GM18868 (cell line): Measurements from ENCODE around the gene PLCXD3.
"Not testable (repeated sequence)": the region's sequence is repeated elsewhere in the genome, so short reads cannot be mapped to it uniquely, and the experiment has no call there.

Source experiments
- ATAC-seq: cut with Tn5 transposase; IDR thresholded peaks from one replicate; pipeline ENCODE4 v1.9.1; 2021; ENCODE audit warnings: mild to moderate bottlenecking, moderate library complexity; ENCODE audit not compliant: unreplicated experiment

Gene PLCXD3

DNA sequence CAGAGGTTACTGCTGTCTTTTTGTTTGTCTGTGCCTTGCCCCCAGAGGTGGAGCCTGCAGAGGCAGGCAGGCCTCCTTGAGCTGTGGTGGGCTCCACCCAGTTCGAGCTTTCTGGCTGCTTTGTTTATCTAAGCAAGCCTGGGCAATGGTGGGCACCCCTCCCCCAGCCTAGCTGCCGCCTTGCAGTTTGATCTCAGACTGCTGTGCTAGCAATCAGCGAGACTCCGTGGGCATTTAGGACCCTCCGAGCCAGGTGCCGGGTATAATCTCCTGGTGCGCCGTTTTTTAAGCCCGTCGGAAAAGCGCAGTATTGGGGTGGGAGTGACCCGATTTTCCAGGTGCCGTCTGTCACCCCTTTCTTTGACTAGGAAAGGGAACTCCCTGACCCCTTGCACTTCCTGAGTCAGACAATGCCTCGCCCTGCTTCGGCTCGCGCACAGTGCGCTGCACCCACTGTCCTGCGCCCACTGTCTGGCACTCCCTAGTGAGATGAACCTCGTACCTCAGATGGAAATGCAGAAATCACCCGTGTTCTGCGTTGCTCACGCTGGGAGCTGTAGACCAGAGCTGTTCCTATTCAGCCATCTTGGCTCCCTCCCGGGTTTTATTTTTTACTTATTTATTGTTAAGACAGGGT lies 16.8 kb downstream of the PLCXD3 start:
- not testable (repeated sequence) for ATAC-seq

DNA sequence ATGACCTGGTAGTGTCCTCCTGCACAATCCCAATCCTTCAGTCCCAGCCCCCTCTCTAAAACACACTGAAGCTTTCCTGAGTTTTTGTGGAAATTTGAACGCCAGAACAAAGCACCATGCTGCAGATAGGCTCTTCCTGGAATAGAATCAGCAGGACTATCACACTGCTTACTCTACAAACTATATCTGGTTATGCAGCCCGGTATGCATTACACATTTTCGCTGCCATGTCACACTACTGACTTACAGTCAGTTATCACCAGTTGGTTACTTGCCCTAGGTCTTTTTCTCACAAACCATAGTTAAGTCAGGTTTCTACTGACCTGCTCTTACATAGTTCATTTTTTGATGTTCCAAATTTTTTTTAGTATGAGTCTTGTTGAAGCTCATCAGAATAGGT lies 24.9 kb downstream of the PLCXD3 start:
- no peak for ATAC-seq

DNA sequence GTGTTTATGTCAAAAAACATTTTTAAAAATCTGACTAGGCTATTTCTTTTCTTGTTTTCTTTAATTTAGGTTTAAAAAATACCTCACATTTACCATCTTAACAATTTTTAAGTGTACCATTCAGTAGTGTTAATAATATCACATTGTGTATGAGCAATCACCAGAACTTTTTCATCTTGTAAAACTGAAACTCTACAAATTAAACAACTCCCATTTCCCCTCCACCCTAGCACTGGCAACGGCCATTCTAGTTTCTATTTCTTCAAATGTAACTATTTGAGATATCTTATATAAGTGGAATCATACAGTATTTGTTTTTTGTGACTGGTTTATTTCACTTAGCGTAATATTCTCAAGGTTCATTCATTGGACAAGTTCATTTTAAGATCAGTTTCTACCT lies 27.7 kb downstream of the PLCXD3 start:
- ATAC-seq = peak; percentile 67

DNA sequence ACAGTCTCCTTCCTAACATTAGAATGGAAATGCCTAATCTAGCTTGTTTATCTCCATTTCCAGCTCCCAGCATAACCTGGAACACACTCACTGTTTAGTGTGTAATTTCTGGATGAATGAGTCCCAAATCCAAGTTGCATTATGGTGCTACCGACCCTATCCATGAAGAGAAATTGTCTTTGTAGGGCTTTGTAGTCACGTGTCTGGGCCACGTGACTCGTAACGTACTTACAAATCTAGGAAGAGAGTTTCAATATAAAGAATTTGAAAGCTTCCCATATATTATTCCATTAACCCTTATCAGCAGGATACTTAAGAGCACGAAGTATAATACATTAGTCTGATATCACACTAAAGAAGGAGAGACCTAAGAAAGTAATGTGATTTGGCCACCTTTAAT lies 28.2 kb downstream of the PLCXD3 start:
- ATAC-seq = no peak

DNA sequence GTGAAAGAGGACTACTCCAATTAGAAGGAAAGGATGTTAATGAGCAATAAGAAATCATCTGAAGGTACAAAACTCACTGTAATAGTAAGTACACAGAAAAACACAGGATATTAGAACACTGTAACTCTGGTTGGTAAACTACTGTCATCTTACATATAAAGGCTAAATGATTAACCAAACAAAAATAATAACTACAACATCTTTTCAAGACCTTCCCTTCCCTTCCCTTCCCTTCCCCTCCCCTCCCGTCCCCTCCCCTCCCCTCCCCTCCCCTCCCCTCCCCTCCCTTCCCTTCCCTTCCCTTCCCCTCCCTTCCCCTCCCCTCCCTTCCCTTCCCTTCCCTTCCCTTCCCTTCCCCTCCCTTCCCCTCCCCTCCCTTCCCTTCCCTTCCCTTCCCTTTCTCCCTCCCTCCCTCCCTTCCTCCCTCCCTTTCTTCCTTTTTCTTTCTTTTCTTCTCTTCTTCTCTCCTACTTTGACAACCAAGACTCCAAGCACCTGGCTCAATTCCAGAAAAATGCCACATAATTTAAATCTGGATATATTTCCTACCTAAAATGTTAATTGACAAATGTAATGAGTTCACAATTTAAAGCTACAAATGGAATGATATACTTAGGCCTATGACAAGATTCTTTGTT lies 38.7 kb downstream of the PLCXD3 start:
- not testable (repeated sequence) for ATAC-seq

DNA sequence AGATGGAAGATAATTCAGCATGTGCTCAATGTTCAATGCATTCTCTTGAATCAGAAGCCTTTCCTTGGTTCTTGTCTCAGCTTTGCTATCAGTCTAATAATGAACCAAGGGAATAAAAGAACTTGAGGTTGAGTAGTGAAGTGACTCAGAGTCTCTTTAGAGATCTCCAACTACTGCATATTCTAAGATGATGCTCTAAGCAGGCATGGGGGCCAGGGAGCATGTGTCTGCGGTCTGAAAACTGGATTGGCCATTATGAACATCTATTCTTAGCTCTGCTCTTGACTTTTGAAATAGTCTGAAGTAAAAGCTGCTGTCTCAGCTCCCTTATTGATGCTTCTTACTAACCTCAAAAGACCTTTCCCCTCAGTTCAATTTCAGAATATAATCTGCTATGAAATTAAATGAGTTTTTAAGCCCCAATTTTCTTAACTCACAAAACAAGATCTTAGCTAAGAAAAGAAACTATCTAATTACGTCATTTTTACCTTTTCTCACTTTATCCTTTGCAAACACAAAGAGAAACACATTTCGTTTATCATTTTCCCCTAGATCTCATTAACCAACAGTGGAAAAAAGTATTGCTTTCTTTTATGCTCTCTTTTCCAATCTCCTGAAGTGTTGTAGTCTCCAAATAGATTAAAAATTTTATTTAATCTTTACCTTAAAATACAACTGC lies 44.8 kb downstream of the PLCXD3 start:
- no peak for ATAC-seq

DNA sequence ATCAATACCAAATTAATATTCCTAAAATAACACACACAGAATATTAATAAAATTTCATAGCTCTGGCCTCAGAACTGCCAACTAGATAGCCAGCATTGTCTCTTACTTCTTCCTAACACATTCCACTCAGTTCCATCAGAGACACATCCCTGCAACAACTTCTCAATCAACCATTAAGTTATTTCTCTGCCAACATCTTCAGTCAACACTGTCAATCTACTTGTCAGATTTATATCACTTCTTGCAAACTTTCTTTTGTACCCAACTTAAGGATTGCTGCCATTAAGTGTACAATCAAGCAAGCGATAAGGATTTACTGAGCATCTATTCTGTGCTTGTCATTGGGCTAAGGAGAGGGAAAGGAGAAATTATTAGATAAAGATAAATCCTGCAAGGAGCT lies 50.8 kb downstream of the PLCXD3 start:
- ATAC-seq = no peak

DNA sequence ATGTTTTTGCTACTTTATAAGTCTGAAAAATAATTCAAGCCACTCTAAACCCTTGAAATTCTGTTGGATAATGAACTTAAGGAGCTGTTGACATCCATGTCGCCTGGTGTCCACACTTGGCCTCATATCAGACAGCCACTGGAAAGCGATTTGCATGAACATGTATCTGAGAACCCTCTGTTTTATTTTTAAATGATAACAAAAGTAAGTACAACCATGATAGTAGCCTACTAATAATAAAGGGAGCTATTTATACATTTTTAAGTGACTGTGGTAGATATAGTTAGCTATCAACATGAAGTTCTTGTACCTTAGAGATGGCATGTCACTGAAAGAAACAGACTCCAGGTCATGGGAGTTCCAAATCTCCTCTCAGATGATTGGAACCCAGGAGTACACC lies 53.3 kb downstream of the PLCXD3 start:
- no peak for ATAC-seq

DNA sequence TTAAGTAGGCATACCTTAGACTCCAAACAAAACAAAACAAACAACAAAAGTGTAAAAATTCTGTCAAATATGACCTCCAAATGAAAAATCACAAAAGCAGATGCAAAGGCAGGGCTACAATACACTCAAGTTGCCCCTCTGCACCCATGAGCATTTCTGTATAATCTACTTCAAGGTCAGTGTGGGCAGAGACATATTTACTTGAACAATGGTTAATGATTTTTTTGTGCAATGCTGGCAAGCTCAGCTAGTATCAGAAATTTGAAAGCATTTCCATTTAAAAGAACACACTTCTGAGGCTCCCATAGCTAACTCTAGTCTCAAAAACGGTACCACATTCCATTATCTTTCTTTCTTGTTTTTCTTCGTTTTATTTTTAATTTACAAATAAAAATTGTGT lies 57.9 kb downstream of the PLCXD3 start:
- no peak for ATAC-seq

DNA sequence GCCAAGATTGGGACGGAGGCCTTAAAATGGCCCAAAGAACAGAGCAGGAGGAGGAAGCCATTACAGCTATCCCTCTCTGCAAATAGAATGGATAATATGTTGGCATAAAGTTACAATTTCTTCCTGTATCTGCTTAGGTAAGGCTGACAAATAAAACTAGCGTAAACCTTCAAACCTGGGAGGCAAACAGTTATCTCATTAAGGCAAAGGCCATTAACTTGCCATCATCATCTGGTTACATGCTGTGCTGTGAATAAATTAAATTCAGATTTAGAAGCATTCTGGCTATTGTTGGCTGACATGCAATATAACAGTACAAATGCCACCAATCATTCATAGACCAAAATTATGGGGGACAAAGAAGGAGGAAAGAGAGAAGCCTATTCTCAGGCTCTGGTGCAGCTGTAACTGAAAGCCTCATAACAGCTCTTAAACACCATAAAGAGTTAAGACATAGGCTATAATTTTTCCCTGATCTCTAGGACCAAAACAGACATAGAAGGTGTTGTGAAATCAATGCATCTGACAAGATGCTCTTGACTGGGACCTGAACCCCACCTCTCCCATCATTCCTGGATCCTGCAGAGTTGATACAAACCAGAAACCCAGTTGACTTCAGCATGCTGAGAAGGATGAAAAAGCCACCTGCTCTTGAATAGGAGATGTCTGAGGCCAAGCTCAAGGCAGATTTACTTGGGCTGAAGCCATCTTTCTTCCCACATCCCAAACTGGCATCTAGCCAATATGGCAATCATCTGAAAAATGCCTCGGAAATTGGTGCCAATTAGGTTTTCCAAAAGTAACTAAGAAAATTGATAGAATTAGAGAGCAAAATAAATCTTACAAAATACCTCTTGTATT lies 62.5 kb downstream of the PLCXD3 start:
- ATAC-seq = no peak

DNA sequence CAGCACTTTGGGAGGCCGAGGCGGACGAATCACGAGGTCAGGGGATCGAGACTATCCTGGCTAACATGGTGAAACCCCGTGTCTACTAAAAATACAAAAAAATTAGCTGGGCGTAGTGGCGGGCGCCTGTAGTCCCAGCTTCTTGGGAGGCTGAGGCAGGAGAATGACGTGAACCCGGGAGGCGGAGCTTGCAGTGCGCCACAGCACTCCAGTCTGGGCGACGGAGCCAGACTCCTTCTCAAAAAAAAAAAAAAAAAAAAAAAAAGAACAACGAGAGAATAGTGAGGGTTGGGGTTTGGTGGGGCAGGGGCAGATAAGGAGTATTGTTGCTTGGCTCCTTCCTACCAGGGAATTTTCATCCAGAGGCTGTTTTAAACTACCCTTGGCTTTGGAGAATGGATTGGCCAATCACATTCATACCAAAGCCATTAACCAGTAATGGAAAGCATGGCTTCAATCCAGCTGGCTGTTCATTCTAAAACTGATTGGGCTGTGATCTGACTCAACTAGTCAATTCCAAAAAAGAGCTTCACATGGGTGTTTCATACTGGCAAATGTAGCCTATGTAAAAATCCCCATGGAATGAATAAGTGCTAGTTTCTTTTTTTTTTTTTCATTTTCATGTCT lies 64.4 kb downstream of the PLCXD3 start:
- ATAC-seq = no peak

DNA sequence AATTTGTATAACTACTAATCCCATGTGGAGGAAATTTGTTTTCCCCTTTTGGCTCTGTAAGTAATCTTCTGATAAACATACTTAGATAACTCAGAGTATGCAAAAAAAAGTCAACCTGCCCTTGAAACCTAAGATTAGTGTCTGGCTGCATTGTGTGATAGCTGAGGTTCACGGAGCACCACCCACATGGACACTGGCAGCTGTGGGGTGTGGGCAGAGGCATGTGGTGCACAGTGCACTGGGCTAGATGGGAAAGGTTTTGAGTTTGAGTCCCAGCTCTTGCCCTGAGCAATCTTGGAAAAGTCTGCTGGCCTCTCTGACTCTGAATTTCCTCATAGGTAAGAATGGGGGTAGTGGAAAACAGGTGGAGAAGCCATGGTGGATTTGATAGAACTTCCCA lies 75.1 kb downstream of the PLCXD3 start:
- no peak for ATAC-seq

DNA sequence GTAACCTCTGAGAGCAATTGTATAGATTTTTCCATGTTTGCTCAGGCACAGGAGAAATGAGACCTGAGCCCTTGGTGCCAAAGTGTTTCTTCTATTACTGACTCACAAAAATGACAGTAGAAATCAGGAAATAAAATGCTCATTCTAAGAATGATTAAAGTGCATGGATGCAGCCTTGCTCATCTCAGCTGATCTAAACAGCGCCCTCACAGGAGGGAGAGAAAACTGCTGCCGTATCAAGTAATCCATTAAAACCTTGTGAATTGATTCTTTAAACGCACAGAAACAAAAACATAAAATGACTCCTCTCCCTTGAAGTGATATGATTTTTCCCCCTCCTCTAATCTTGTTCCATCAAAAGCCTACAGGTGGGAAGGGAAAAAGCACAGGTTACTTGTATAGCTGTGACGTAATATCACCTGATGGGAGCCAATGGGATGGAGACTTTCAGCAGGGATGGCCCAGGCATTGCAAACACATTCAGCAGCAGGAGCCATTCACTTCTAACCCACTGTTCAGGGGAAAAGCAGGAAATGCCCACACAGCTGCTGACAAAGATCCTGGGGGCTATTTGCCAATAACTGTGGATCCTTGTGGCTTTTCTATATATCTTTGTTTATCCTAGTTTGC lies 76.7 kb downstream of the PLCXD3 start:
- no peak for ATAC-seq

DNA sequence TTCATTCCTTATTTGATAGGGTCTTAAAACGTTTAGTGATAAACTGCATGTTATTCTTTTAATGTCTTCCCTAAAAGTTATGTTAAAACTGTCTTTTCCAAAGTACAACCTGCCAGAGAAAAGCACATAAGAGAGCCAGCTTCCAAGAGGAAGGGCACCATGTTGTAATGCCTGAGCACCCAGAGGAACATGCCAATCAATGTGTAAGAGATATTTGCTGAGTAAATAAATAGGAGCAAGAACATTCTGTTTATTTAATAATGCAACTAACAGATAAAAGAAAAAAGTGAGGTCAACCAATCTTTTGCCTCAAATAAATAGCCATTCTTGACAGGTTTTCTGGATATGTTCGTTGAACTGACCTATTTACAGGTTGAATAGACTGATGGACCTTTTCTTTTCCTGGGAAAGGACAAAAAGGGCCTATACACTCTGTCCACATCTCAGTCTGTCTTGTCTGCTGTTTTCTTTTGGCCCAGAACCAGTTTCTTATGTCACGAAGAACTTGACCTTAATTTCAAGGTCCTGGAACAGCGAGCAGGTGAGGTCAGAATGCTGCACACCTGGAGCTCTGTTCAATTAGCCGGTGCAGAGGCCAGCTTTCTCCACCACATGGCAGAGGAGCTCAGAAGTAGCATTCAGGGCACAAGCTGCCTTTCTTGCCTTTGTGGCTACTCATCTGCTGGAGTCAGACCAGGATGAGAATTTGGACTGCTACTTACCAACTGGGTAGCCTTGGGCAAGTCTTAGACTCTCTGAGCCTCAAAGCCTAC lies 77.7 kb downstream of the PLCXD3 start:
- ATAC-seq = no peak

DNA sequence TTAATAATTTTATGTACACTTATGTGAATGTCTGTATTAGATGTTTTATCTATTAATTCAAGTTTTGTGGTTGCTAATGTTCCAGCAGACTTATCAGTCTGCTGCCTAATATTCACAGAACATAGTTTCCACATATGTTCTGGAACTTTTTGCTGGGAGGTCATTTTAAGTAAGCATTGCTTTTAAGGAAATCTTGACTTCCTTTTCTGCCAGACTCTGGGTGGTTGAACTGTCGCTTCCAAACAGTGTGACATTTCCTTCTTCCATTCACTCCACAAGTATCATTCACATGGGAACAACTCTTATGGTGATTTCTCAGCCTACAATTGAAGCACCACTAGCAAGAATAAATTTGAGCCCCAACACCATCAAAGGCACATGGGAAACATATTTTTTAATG lies 82.9 kb downstream of the PLCXD3 start:
- ATAC-seq = no peak

DNA sequence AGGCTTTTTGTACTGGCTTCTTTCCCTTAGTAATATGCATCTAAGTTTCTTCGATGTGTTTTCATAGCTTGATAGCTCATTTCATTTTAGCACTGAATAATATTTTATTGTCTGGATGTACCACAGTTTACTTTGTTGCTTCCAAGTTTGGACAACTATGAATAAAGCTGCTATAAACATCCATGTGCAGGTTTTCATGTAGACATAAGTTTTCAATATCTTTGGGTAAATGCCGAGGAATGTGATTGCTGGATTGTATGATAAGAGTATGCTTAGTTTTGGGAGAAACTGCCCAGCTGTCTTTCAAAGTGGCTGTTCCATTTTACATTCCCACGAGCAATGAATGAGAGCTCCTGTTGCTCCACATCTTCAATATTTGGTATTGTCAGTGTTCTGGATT lies 84.7 kb downstream of the PLCXD3 start:
- ATAC-seq = no peak

DNA sequence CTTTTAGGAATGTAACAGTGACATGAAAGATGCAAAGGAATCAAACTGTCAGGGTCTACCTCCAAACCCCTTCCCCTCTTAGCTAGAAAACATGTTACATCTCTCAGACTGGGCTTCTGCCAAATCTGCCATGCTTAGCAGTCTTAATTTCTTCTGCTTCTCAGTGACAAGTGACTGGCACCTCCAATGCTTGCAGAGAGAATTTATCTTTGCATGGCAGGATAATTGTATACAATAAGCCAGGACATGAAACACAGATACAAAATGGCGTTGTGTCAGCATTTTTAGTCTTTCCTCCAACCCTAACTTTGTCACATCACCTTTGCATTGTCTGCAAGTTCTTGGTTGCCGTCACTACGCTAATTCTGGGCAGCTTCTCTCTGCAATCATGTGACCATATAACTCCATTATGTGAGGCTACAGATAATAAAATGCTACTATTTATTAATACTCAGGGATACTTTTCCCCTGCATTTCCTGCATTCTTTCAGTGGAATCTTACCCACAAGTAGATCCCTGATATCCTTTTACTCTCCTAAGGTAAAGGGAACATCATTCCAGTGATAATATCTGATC lies 89.8 kb downstream of the PLCXD3 start:
- ATAC-seq = no peak

DNA sequence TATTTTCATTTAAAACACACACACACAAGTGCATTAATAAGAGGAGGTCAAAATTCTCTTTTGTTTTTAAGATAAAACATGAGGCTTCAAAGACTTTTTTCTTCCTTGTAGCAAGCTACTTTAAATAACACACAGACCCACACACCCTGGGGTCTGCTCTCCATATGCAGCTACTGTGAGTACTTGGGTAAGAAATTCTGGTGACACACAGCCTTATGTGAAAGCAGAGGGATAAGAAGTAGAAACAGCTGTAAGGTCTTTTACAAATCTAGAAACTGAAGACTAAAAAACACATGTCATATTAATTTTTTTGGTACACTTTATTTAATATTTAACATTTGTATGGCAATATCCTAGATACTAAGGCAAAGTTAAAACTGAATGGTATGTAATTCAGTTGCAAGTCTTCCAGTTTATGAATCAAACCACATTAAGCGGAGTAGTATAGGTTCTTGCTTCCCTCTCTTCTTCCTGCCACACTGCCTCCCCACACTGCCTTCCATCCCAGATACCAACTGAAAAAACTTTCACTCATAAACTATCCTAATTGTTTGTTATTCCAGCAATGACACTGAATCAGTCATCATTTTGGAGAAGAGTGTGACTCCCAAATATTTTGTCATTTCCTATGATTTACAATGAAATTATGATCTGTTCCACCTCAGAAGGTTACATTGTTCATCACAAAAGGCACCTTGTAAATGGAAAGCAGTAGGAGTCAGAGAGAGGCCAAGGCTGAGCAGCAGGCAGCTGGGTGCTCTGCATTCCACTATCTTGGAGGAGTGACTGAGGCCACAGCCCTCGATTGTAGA lies 92.0 kb downstream of the PLCXD3 start:
- ATAC-seq = no peak

DNA sequence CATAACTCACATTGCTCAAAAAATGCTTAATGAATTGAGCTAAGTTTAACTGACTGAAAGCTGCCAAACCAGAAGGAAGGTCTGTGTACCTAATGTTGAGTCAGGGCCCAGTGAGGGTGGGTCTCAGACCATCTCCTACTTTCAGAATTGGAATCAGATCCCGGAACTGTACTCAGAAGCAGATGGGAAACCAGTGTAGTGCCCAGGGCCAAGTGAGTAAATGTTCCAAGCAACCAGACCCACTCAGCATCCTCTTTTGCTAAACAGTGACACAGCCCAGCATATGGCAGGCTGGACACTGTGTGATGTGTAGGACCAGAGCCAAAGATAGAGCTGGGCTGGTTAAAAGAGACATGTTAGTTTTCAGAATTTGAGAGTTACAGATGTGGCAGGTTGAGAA lies 94.1 kb downstream of the PLCXD3 start:
- ATAC-seq = no peak
